ENCODE data around the gene IRF9. TPM values are rescaled to one million over a fixed set of nuclear protein-coding genes. Genes with fewer than 3 reads are reported as not detected.

IRF9 gene
- total and polyA plus RNA-seq, 2 experiments from 2014 or later: 8.2 to 8.4 TPM

DNA sequence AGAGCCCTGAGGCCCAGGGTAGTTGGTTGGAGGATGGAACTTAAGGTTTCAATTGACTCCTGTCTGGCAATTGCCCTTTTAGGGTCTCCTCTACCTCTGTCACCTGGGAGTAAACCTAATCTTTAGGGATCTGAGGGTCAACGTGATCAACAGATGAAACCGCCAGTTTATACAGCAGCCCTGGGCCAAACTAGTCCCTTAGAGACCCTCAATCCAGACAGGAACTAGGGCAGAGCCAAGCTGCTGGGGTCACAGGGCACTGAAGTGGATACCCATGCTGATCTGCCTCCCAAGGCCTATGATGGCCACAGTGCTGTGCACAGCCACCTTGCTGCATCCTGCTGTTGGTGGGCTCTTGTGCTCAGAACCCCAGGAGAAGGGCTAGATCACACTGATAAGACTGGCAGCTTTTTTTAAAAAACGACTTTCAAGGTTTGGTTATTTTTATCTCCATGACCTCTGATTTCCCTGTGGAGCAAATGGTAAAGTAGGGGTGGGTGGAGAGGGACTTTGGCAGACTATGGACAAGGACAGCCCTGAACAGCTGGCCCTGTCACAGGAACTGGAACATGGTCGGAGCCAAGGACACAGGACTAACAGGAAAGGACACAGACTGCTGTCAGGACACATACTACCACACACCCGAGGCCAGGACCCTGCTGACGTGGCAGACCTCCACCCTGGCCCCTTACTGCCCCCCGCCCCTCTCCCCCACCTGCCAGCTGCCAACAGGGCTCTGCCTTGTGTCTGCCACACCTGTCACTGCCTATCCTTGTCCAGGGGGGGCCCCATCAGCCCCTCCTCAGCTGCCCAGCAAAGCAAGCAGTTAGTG lies 30.1 kb upstream of the IRF9 start:
- TF ChIP-seq STAT1 (IDR thresholded peaks at IDR 0.05; ENCODE audit: unreplicated experiment): no peak
- TF ChIP-seq, protein P1, sequence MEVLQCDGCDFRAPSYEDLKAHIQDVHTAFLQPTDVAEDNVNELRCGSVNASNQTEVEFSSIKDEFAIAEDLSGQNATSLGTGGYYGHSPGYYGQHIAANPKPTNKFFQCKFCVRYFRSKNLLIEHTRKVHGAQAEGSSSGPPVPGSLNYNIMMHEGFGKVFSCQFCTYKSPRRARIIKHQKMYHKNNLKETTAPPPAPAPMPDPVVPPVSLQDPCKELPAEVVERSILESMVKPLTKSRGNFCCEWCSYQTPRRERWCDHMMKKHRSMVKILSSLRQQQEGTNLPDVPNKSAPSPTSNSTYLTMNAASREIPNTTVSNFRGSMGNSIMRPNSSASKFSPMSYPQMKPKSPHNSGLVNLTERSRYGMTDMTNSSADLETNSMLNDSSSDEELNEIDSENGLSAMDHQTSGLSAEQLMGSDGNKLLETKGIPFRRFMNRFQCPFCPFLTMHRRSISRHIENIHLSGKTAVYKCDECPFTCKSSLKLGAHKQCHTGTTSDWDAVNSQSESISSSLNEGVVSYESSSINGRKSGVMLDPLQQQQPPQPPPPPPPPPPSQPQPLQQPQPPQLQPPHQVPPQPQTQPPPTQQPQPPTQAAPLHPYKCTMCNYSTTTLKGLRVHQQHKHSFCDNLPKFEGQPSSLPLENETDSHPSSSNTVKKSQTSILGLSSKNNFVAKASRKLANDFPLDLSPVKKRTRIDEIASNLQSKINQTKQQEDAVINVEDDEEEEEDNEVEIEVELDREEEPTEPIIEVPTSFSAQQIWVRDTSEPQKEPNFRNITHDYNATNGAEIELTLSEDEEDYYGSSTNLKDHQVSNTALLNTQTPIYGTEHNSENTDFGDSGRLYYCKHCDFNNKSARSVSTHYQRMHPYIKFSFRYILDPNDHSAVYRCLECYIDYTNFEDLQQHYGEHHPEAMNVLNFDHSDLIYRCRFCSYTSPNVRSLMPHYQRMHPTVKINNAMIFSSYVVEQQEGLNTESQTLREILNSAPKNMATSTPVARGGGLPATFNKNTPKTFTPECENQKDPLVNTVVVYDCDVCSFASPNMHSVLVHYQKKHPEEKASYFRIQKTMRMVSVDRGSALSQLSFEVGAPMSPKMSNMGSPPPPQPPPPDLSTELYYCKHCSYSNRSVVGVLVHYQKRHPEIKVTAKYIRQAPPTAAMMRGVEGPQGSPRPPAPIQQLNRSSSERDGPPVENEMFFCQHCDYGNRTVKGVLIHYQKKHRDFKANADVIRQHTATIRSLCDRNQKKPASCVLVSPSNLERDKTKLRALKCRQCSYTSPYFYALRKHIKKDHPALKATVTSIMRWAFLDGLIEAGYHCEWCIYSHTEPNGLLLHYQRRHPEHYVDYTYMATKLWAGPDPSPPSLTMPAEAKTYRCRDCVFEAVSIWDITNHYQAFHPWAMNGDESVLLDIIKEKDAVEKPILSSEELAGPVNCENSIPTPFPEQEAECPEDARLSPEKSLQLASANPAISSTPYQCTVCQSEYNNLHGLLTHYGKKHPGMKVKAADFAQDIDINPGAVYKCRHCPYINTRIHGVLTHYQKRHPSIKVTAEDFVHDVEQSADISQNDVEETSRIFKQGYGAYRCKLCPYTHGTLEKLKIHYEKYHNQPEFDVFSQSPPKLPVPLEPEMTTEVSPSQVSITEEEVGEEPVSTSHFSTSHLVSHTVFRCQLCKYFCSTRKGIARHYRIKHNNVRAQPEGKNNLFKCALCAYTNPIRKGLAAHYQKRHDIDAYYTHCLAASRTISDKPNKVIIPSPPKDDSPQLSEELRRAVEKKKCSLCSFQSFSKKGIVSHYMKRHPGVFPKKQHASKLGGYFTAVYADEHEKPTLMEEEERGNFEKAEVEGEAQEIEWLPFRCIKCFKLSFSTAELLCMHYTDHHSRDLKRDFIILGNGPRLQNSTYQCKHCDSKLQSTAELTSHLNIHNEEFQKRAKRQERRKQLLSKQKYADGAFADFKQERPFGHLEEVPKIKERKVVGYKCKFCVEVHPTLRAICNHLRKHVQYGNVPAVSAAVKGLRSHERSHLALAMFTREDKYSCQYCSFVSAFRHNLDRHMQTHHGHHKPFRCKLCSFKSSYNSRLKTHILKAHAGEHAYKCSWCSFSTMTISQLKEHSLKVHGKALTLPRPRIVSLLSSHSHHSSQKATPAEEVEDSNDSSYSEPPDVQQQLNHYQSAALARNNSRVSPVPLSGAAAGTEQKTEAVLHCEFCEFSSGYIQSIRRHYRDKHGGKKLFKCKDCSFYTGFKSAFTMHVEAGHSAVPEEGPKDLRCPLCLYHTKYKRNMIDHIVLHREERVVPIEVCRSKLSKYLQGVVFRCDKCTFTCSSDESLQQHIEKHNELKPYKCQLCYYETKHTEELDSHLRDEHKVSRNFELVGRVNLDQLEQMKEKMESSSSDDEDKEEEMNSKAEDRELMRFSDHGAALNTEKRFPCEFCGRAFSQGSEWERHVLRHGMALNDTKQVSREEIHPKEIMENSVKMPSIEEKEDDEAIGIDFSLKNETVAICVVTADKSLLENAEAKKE (CRISPR knock-in tag; IDR thresholded peaks at IDR 0.05): no peak
- TF ChIP-seq ETS1 (IDR thresholded peaks at IDR 0.05): no peak
- no peak for TF ChIP-seq JUNB (IDR thresholded peaks at IDR 0.05; ENCODE audit: unreplicated experiment)
- no peak for TF ChIP-seq CREB1 (CRISPR knock-in tag; IDR thresholded peaks at IDR 0.05; ENCODE audit: low read depth)
- TF ChIP-seq ZNF114 (CRISPR knock-in tag; IDR thresholded peaks at IDR 0.05): no peak
- TF ChIP-seq, protein P2, sequence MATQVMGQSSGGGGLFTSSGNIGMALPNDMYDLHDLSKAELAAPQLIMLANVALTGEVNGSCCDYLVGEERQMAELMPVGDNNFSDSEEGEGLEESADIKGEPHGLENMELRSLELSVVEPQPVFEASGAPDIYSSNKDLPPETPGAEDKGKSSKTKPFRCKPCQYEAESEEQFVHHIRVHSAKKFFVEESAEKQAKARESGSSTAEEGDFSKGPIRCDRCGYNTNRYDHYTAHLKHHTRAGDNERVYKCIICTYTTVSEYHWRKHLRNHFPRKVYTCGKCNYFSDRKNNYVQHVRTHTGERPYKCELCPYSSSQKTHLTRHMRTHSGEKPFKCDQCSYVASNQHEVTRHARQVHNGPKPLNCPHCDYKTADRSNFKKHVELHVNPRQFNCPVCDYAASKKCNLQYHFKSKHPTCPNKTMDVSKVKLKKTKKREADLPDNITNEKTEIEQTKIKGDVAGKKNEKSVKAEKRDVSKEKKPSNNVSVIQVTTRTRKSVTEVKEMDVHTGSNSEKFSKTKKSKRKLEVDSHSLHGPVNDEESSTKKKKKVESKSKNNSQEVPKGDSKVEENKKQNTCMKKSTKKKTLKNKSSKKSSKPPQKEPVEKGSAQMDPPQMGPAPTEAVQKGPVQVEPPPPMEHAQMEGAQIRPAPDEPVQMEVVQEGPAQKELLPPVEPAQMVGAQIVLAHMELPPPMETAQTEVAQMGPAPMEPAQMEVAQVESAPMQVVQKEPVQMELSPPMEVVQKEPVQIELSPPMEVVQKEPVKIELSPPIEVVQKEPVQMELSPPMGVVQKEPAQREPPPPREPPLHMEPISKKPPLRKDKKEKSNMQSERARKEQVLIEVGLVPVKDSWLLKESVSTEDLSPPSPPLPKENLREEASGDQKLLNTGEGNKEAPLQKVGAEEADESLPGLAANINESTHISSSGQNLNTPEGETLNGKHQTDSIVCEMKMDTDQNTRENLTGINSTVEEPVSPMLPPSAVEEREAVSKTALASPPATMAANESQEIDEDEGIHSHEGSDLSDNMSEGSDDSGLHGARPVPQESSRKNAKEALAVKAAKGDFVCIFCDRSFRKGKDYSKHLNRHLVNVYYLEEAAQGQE (IDR thresholded peaks at IDR 0.05; ENCODE audit: unreplicated experiment): no peak
- TF ChIP-seq POLR2AphosphoS5 (IDR thresholded peaks at IDR 0.05; ENCODE audit: low read depth): no peak
- no peak for TF ChIP-seq EZH2phosphoT487 (IDR thresholded peaks at IDR 0.05; ENCODE audit: unreplicated experiment)
- TF ChIP-seq CTCF (conservative IDR thresholded peaks at IDR 0.05; ENCODE audit: low read depth in 2 of 2): no peak
- TF ChIP-seq NANOG (IDR thresholded peaks at IDR 0.05; ENCODE audit: borderline replicate concordance): no peak
- TF ChIP-seq EZH2 (IDR thresholded peaks at IDR 0.05; ENCODE audit: low read depth, unreplicated experiment): no peak
- TF ChIP-seq ZNF331 (CRISPR knock-in tag; IDR thresholded peaks at IDR 0.05; ENCODE audit: low read depth): no peak
- Mint-ChIP-seq H3K9me3 (no peaks in the 10 kb centered on the region), H3K4me1 (peaks cover 15% of the 10 kb centered on the region), H3K4me3 (no peak overlapping the region; the same call in 2 of the 3 replicates), H3K27ac (no peak overlapping the region), H3K36me3 (ENCODE audit: low read depth) (no peaks in the 10 kb centered on the region; the same call in 2 of the 3 replicates), H3K27me3 (ENCODE audit: insufficient read depth, low read depth, poor library complexity) (peaks cover 5% of the 10 kb centered on the region)
- Histone ChIP-seq H4K20me1 (replicated peaks; ENCODE audit: insufficient read depth) (no peaks in the 10 kb centered on the region), H2AFZ (no peak overlapping the region), H3K36me3 (ENCODE audit: insufficient read depth) (no peaks in the 10 kb centered on the region), H3K79me2 (replicated peaks; ENCODE audit: insufficient read depth) (no peaks in the 10 kb centered on the region), H3K4me1 (ENCODE audit: insufficient read depth) (peaks cover 10% of the 10 kb centered on the region; the same call in 1 of the 2 replicates), H3K27ac (ENCODE audit: low read depth) (no peak overlapping the region), H3K4me3 (no peak overlapping the region), H3K4me2 (no peak overlapping the region), H3K9me2 (ENCODE audit: insufficient read depth) (no peaks in the 10 kb centered on the region), H3K27me3 (ENCODE audit: insufficient read depth) (no peaks in the 10 kb centered on the region), H3F3A (replicated peaks; ENCODE audit: low read depth) (peaks cover 15% of the 10 kb centered on the region)
- ATAC-seq (no peak), DNase-seq (ENCODE audit: low spot score) (no peak)

All from GM23338 (cell line).